ENCODE results near the gene RFNG.

The RFNG gene

GRCh38 chr17:82018989-82019689 lies 32.5 kb downstream of the RFNG start:
- no peak for FAIRE-seq
- no peak for DNase-seq (ENCODE audit: extremely low spot score, insufficient read length, low read depth)

DNA sequence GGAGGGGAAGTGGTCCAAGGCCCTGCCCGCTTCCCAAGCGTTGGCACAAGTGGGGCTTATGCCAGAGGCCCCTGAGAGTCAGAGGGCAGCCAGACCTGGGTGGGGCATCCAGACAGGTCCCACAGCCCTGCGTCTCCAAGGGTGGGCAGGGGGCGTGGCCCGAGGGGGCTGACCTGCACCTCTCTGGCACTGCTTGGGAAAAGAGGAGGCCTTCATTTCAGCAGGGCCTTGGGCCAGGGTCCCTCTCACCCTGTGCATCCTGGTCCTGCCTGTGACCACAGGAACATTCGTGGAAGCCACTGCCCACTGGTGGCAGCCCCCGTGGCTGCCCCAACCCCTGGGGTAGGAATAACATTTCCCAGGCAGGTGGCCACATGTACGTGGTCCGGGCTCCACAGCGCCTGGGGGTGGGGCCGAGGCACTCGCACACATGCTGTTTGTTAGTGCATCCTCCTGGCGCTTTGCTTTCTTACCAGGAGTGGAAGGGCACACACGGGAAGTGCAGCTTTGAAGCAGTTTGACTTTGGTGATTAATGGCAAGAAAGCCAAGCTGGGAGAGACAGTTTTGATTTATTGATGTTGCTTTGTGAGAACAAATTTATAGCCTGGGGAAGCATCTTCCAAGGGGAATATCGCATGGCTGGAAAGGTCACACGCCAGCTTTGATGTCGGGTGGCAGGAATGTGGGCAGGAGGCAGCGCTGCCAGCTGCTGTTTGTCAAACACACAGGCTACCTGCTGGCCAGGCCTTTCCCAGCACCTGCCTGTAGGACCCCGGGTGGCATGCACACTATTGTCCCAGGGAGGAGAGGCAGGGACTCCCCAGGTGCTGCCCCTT lies 33.2 kb downstream of the RFNG start:
- no peak for DNase-seq (ENCODE audit: extremely low spot score, insufficient read length, low read depth)
- FAIRE-seq = no peak

DNA sequence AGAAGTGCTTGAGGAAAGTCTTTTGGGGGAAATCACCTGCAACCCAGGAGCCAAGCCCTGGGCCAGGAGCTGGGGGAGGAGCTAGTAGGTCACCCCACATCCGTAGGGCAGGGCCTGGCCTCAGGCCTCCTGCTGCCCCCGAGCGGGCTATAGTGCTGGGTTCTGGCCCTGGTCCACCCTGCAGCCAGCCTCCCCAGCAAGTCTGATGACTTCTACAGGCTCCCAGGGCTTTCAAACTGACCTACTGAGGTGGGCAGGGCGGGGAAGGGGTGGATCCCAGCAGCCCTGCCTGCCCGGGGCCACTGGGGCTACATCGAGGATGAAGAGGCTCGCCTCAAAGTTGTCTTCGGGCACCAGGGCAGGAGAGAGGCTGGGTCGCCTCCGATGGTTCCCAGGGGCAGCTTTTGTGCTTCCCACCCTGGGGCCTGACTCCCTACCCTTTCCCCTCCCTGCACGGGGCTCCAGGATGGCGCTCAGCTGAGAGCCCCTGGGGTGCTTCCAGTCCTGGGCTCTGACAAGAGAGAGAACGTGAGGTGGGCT lies 33.9 kb downstream of the RFNG start:
- FAIRE-seq = no peak
- no peak for DNase-seq (ENCODE audit: extremely low spot score, insufficient read length, low read depth)

DNA sequence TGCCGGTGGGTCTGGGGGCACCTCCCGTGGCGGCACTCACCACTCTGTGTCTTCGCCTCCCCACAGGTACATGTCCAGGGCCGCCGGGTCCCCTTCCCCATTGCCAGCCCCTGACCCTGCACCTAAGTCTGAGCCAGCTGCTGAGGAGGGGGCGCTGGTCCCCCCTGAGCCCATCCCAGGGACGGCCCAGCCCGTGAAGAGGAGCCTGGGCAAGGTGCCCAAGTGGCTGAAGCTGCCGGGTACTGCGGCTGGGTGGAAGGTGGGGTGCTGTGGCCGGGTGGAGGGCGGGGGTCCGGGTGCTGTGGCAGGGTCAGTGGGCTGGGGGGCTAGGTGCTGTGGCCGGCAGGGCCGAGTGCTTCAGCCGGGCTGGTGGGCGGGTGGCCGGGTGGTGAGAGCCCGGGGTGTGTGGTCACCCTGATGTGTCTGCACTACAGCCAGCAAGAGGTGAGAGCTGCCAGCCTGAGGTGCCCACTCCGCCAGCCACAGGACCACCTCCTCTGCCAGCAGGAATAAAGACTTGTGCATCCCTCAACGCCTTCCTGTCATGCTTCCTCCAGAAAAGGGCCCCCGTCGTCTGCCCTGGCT lies 34.6 kb downstream of the RFNG start:
- FAIRE-seq = no peak

DNA sequence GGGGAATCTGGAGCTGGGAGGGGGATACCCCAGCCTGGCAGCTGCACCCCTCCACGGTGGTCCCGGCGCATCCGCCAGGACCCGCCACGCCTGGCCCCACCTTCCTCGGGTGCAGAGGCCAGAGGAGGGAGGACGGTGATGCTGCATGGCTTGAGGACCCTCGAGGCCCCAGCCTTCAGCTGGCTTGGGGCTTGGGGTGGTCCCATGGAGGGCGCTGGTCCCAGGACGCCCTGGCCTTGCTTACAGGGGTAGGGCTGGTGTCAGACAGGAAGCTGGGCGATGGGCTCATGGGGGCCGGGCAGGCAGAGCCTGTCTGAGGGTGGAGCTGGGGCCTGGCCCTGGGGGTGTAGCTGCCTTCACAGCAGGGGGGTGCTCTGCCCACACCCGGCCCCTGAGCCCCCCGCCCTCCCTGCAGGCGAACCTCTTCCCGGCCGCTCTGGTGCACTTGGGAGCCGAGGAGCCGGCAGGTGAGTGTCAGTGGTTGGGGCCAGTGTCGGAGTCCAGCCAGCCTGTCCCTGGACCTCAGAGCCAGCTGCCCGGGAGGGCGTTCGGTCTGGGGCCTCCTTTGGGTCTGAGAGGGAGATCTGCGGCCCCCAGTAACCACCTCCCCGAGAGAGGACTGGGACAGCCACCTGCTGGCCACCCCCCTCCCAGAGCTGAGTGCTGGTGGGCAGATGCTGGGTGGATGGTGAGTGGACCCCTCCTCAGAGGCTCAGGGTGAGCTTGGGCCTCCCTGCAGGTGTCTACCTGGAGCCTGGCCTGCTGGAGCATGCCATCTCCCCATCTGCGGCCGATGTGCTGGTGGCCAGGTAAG lies 35.3 kb downstream of the RFNG start:
- DNase-seq (ENCODE audit: extremely low spot score, insufficient read length, low read depth) (no peak), FAIRE-seq (no peak)

More for the DNA sequence above, 34.6 kb downstream of the RFNG start:
- DNase-seq (ENCODE audit: extremely low spot score, insufficient read length, low read depth) = no peak

- no peak for FAIRE-seq
Observed at GRCh38 chr17:82015311-82015971, 36.2 kb downstream of the RFNG start.

DNA sequence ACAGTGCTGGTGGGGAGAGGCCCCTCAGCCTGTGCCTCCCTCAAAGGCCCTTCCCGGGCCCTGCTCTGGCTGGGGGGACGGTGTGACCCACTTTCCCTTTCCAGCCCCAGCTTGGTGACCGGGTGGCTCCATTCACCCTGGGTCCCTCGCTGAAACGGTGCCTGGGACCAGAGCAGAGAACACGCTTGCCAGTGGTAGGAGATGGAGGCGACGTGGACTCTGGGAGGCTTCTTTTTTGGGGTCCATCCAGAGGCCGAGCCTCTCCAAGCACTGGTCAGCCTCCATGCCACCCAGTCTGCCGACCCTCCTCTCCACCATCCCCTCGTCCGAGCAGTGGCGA lies 36.7 kb downstream of the RFNG start:
- DNase-seq (ENCODE audit: extremely low spot score, insufficient read length, low read depth) (no peak), FAIRE-seq (no peak)

More at GRCh38 chr17:82015311-82015971, 36.2 kb downstream of the RFNG start:
- DNase-seq (ENCODE audit: extremely low spot score, insufficient read length, low read depth) = no peak

GRCh38 chr17:82014432-82014831 lies 37.2 kb downstream of the RFNG start:
- FAIRE-seq (no peak), DNase-seq (ENCODE audit: extremely low spot score, insufficient read length, low read depth) (no peak)

DNA sequence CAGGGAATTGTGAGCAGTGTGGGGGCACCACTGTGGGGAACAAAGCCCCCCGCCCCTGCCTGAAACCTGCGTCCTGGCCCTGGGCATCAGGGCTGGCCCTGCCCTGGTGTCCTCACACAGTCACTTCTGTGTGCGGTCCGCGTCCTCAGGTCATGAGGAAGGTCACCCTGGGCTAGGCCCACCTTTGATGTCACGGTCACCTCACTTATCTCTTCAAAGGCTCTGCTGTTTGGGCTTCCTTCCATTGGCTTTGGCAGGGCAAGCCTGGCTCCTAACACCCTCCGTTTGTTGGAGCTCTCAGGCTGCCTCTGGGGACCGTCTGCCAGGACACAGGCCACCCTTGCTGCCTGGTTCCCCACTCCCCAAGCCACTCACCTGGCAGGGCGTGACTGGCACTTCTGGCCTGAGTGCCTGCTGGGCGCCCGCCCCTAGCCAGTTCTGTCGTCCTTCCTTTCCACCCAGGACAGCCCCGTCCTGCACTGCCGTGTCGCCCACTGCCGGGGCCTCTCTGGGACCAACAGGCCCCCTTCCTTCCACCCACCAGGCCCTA lies 37.8 kb downstream of the RFNG start:
- FAIRE-seq = no peak
- no peak for DNase-seq (ENCODE audit: extremely low spot score, insufficient read length, low read depth)

DNA sequence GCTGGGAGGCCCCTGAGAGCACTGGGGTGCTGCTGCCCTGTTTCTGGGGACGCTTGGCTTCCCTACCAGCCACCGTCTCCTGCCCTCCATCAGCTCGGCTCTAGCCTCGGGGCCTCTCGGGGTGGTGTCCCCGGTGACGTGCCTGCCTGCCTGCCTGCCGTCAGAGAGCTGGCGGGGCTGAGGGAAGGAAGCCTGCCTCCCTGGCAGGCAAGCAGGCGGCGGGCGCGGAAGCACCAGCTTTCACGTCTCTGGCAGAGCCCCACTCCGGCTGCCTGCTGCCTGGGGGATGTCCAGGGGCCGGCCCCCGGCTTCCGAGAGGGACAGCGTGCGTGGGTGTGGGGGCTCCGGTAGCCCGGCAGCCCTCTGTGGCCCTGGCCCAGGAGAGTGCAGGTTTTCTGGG lies 38.3 kb downstream of the RFNG start:
- FAIRE-seq = no peak
- no peak for DNase-seq (ENCODE audit: extremely low spot score, insufficient read length, low read depth)

- FAIRE-seq (no peak), DNase-seq (ENCODE audit: extremely low spot score, insufficient read length, low read depth) (no peak)
Observed at GRCh38 chr17:82012640-82013295, 38.8 kb downstream of the RFNG start.

GRCh38 chr17:82012261-82012639 lies 39.4 kb downstream of the RFNG start:
- no peak for DNase-seq (ENCODE audit: extremely low spot score, insufficient read length, low read depth)
- no peak for FAIRE-seq

- FAIRE-seq (no peak), DNase-seq (ENCODE audit: extremely low spot score, insufficient read length, low read depth) (no peak)
Observed at GRCh38 chr17:82011617-82012187, 39.9 kb downstream of the RFNG start.

DNA sequence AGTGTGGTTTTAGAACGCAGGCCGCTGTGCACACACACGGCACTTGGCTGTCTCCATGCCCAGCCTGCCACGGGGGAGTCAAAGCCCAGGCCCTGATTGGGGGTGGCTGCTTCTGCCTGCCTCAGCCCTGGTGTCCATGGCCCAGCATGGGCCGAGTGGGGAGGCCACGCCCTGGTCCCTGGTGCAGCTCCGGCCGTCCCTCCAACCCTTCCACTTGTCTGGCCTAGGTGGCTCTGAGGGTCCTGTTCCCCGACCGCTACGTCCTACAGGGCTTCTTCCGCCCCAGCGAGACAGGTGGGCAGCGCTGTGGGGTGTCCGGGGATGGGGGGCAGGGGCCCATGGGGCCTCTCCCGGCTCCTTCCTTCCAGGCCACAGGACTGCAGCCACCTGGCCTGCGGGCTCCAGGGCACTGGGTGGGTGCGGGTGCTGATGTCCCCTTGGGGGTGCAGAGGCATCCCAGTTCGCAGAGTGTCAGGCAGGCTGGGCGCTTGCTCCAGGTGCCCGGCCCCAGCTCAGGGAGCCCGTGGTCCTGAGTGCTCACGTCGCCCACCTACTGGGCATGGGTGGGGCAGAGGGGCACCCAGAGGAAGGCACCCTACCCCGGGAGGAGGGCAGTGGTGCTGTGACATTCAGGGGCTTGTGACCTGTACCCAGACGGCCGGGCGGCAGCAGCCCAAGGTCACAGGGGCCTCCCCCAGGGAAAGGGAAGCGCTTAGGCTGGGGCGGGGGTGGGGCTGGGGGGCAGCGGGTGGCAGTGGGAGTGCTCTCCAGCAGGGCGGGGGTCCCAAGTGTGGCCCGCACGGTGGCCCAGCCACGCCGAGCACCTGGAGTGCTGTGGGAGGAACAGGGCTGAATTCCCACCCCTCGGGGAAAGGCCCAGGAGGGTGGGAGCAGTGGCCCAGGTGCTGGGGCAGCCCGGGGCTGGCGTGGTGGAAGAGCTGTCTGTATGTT lies 40.8 kb downstream of the RFNG start:
- FAIRE-seq = no peak
- DNase-seq (ENCODE audit: extremely low spot score, insufficient read length, low read depth) = no peak

DNA sequence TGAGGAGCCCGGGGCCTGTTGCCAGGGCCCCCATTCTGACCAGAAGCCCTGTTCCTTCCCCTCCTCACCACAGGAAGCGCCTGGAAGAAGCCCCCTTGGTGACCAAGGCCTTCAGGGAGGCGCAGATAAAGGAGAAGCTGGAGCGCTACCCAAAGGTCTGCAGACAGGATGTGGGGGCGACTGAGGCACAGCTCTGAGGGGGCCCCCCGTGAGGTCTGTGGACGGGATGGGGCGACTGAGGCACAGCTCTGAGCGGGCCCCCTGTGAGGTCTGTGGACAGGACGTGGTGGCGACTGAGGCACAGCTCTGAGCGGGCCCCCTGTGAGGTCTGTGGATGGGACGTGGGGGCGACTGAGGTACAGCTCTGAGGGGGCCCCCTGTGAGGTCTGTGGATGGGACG lies 42.2 kb downstream of the RFNG start:
- DNase-seq (ENCODE audit: extremely low spot score, insufficient read length, low read depth) (no peak), FAIRE-seq (no peak)

- no peak for FAIRE-seq
- no peak for DNase-seq (ENCODE audit: extremely low spot score, insufficient read length, low read depth)
Observed at GRCh38 chr17:82008941-82009405, 42.6 kb downstream of the RFNG start.

GRCh38 chr17:82008258-82008940 lies 43.2 kb downstream of the RFNG start:
- DNase-seq (ENCODE audit: extremely low spot score, insufficient read length, low read depth) = no peak
- no peak for FAIRE-seq

Measured in GM18507 (cell line).